Measurements from ENCODE around the gene NTRK3. TPM values are rescaled to one million over a fixed set of nuclear protein-coding genes. Genes with fewer than 3 reads are reported as not detected.

The NTRK3 gene
- polyA plus RNA-seq, 1 donor (not counting 4 experiments of a cell fraction or from before 2014, with no cell fraction given): not detected

DNA sequence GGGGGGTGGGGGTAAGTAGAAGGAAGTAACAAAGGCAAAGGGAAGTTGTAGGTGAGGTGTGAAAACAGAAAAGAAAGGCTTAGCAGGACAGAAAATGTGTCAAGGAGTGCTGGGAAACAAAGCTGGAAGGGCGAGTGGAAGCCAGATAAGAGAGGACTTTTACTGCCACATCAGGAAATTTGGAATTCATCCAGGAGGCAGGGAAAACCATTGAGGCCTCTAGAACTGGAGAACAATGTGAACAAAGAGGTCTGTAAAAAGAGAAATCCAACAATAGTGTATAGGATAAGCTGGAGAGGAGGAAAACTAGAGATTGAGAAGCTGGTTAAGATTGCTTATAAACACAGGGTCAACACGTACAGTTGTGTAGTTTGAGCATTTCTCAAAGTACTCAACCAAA, 116.6 kb downstream of the NTRK3 start:
- H3K36me3 ChIP-seq (ENCODE audit: control insufficient read depth in 2 of 2, extremely low read depth in 1 of 2, insufficient read depth in 2 of 2, low read length in 2 of 2): no peaks in the 10 kb centered on the region
- H3K9me3 ChIP-seq (ENCODE audit: control insufficient read depth, low read depth, low read length): no peaks in the 10 kb centered on the region
- dilution Hi-C loops (cut with MboI; ENCODE audit: extremely low pct_ligation_motif_present, low sequenced_read_pairs): no loop called here
- no peaks in the 10 kb centered on the region for H3K27me3 ChIP-seq (ENCODE audit: control insufficient read depth, extremely low read depth, insufficient read depth, low read length)
- no peak for DNase-seq (ENCODE audit: low read depth, low spot score)
- FAIRE-seq: no peak
- no peaks in the 10 kb centered on the region for H3K4me1 ChIP-seq (ENCODE audit: control insufficient read depth, extremely low read depth, insufficient read depth, low read length)
- no peak overlapping the region for H3K27ac ChIP-seq (ENCODE audit: control insufficient read depth, insufficient read depth, low read length)
- no peak overlapping the region for H3K9ac ChIP-seq (ENCODE audit: control insufficient read depth, extremely low read depth, insufficient read depth, low read length)
- no peak overlapping the region for H3K4me3 ChIP-seq (ENCODE audit: control insufficient read depth in 2 of 3, extremely low read depth in 1 of 3, insufficient read depth in 2 of 3, low read depth in 1 of 3, low read length in 3 of 3)
- H3K4me2 ChIP-seq (ENCODE audit: control insufficient read depth, extremely low read depth, insufficient read depth, low read depth, low read length): no peak overlapping the region
- no peak overlapping the region for H2AFZ ChIP-seq (ENCODE audit: control insufficient read depth, low read length)
- H3K9me1 ChIP-seq (ENCODE audit: control insufficient read depth, extremely low read depth, insufficient read depth, low read length): no peaks in the 10 kb centered on the region
- H3K79me2 ChIP-seq (ENCODE audit: control insufficient read depth, insufficient read depth, low read length): no peaks in the 10 kb centered on the region
- no peak for TF ChIP-seq EZH2 (IDR thresholded peaks at IDR 0.05; ENCODE audit: low read length)
- TF ChIP-seq, protein P1, sequence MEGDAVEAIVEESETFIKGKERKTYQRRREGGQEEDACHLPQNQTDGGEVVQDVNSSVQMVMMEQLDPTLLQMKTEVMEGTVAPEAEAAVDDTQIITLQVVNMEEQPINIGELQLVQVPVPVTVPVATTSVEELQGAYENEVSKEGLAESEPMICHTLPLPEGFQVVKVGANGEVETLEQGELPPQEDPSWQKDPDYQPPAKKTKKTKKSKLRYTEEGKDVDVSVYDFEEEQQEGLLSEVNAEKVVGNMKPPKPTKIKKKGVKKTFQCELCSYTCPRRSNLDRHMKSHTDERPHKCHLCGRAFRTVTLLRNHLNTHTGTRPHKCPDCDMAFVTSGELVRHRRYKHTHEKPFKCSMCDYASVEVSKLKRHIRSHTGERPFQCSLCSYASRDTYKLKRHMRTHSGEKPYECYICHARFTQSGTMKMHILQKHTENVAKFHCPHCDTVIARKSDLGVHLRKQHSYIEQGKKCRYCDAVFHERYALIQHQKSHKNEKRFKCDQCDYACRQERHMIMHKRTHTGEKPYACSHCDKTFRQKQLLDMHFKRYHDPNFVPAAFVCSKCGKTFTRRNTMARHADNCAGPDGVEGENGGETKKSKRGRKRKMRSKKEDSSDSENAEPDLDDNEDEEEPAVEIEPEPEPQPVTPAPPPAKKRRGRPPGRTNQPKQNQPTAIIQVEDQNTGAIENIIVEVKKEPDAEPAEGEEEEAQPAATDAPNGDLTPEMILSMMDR (optimal IDR thresholded peaks at IDR 0.05 in 1 of 3, IDR thresholded peaks at IDR 0.05 in 1 of 3, conservative IDR thresholded peaks at IDR 0.05 in 1 of 3; ENCODE audit: extremely low read depth in 1 of 3, insufficient read depth in 2 of 3, low read length in 3 of 3): no peak
- H4K20me1 ChIP-seq (ENCODE audit: control insufficient read depth, extremely low read depth, insufficient read depth, low read length): no peaks in the 10 kb centered on the region

DNA sequence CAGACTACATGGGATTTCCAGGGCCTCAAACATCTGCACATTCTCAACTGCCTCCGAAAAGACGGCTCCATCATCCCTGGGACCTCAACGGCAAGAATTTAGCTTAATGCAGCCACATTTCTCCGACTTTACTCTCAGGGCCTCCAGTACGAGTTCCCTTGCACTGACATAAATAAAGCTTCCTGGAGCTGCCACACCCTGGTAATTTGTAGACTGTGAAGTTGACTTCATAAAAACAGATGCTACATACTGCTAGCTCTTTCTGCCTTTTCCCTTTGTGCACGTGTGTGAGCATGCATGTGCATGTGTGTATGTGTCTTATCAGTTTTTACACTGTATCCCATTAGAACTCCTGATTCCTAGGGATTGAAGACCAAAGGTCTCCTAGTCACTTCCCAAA, 122.7 kb downstream of the NTRK3 start:
- no peaks in the 10 kb centered on the region for H3K9me3 ChIP-seq (ENCODE audit: control insufficient read depth, low read depth, low read length)
- H3K4me2 ChIP-seq (ENCODE audit: control insufficient read depth, extremely low read depth, insufficient read depth, low read depth, low read length): no peak overlapping the region
- H2AFZ ChIP-seq (ENCODE audit: control insufficient read depth, low read length): no peak overlapping the region
- no peaks in the 10 kb centered on the region for H3K79me2 ChIP-seq (ENCODE audit: control insufficient read depth, insufficient read depth, low read length)
- H3K9ac ChIP-seq (ENCODE audit: control insufficient read depth, extremely low read depth, insufficient read depth, low read length): no peak overlapping the region
- dilution Hi-C loops (cut with MboI; ENCODE audit: extremely low pct_ligation_motif_present, low sequenced_read_pairs): no loop called here
- no peaks in the 10 kb centered on the region for H3K9me1 ChIP-seq (ENCODE audit: control insufficient read depth, extremely low read depth, insufficient read depth, low read length)
- no peaks in the 10 kb centered on the region for H3K36me3 ChIP-seq (ENCODE audit: control insufficient read depth in 2 of 2, extremely low read depth in 1 of 2, insufficient read depth in 2 of 2, low read length in 2 of 2)
- no peak overlapping the region for H3K27ac ChIP-seq (ENCODE audit: control insufficient read depth, insufficient read depth, low read length)
- DNase-seq (ENCODE audit: low read depth, low spot score) (no peak), FAIRE-seq (no peak)
- no peaks in the 10 kb centered on the region for H4K20me1 ChIP-seq (ENCODE audit: control insufficient read depth, extremely low read depth, insufficient read depth, low read length)
- no peaks in the 10 kb centered on the region for H3K27me3 ChIP-seq (ENCODE audit: control insufficient read depth, extremely low read depth, insufficient read depth, low read length)
- no peak for TF ChIP-seq EZH2 (IDR thresholded peaks at IDR 0.05; ENCODE audit: low read length)
- TF ChIP-seq, protein P1 (optimal IDR thresholded peaks at IDR 0.05 in 1 of 3, IDR thresholded peaks at IDR 0.05 in 1 of 3, conservative IDR thresholded peaks at IDR 0.05 in 1 of 3; ENCODE audit: extremely low read depth in 1 of 3, insufficient read depth in 2 of 3, low read length in 3 of 3): no peak
- no peaks in the 10 kb centered on the region for H3K4me1 ChIP-seq (ENCODE audit: control insufficient read depth, extremely low read depth, insufficient read depth, low read length)
- no peak overlapping the region for H3K4me3 ChIP-seq (ENCODE audit: control insufficient read depth in 2 of 3, extremely low read depth in 1 of 3, insufficient read depth in 2 of 3, low read depth in 1 of 3, low read length in 3 of 3)
